ENCODE results near the gene HHIP. TPM values are rescaled to one million over a fixed set of nuclear protein-coding genes. Genes with fewer than 3 reads are reported as not detected.

Gene HHIP
- total and polyA plus RNA-seq, 2 of the 13 experiments (the other 11 are each of a cell fraction or from before 2014, with no cell fraction given): not detected

DNA sequence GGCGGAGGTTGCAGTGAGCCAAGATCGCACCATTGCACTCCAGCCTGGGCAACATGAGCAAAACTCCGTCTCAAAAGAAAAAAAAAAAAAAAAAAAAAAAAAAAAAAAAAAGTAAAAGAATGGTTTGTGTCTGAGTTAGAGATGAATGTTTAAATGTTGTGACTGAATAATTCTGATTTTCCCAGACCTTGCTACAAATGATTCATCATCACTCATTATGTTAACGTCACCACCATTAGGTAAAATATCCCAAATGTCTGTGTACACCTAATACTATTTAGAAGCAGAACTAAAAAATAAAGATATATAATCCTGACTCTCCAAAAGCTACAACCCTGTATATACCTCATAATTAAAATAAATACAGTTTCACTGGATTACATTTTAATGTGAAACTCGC, 70.8 kb downstream of the HHIP start:
- no TSS peak for BruUV-seq (replicated peaks)
- Histone ChIP-seq H3K9me3 (ENCODE audit: low read length) (no peaks in the 10 kb centered on the region), H3K4me1 (ENCODE audit: insufficient read depth, low read length) (no peaks in the 10 kb centered on the region), H3K4me3 (replicated peaks in 1 of 3; ENCODE audit: insufficient read depth in 1 of 3, low read depth in 2 of 3, low read length in 3 of 3) (no peak overlapping the region), H3K9ac (ENCODE audit: insufficient read depth, low read depth, low read length) (no peak overlapping the region), H2AFZ (ENCODE audit: low read length) (no peak overlapping the region), H4K20me1 (ENCODE audit: insufficient read depth, low read length) (no peaks in the 10 kb centered on the region), H3K27me3 (ENCODE audit: control insufficient read depth in 1 of 2, insufficient read depth in 2 of 2, low read length in 2 of 2) (no peaks in the 10 kb centered on the region), H3K4me2 (ENCODE audit: low read depth, low read length) (no peak overlapping the region), H3K27ac (ENCODE audit: extremely low read length, insufficient read depth, low read length) (no peak overlapping the region), H3K36me3 (replicated peaks in 1 of 2; ENCODE audit: control insufficient read depth in 1 of 2, insufficient read depth in 2 of 2, low read length in 2 of 2) (no peaks in the 10 kb centered on the region), H3K79me2 (ENCODE audit: insufficient read depth, low read length) (no peaks in the 10 kb centered on the region)
- 40% methylated on average over 5 of the region's 5 CpGs for WGBS (ENCODE audit: low lambda C conversion rate)
- FAIRE-seq (no peak), DNase-seq (ENCODE audit: low spot score) (no peak), ATAC-seq (no peak)
- POLR2A ChIA-PET: no interaction called here
- CTCF ChIA-PET (ENCODE audit: low intra/inter-chr PET ratio, low total read pairs): no interaction called here
- no peak for TF ChIP-seq SALL2 (CRISPR knock-in tag; IDR thresholded peaks at IDR 0.05)
- no peak for TF ChIP-seq ZNF180 (CRISPR knock-in tag; IDR thresholded peaks at IDR 0.05; ENCODE audit: borderline replicate concordance, low read depth)
- no peak for TF ChIP-seq ZMAT5 (CRISPR knock-in tag; IDR thresholded peaks at IDR 0.05; ENCODE audit: borderline replicate concordance, low read depth)
- no peak for TF ChIP-seq KAT2B (IDR thresholded peaks at IDR 0.05; ENCODE audit: borderline replicate concordance, low read depth, low read length)
- TF ChIP-seq DZIP1 (CRISPR knock-in tag; IDR thresholded peaks at IDR 0.05): no peak
- no peak for TF ChIP-seq ZNF589 (CRISPR knock-in tag; conservative IDR thresholded peaks at IDR 0.05)
- no peak for TF ChIP-seq XBP1 (CRISPR knock-in tag; IDR thresholded peaks at IDR 0.05)
- TF ChIP-seq STAG1 (CRISPR knock-in tag; IDR thresholded peaks at IDR 0.05): no peak
- TF ChIP-seq MLLT10 (CRISPR knock-in tag; IDR thresholded peaks at IDR 0.05): no peak
- no peak for TF ChIP-seq TAF1 (CRISPR knock-in tag; IDR thresholded peaks at IDR 0.05)
- TF ChIP-seq CREM (IDR thresholded peaks at IDR 0.05): no peak
- no peak for TF ChIP-seq CREM (CRISPR knock-in tag; IDR thresholded peaks at IDR 0.05)
- no peak for TF ChIP-seq ZNF629 (CRISPR knock-in tag; conservative IDR thresholded peaks at IDR 0.05)
- TF ChIP-seq MTF2 (CRISPR knock-in tag; IDR thresholded peaks at IDR 0.05; ENCODE audit: borderline replicate concordance): no peak
- TF ChIP-seq CHCHD3 (CRISPR knock-in tag; IDR thresholded peaks at IDR 0.05): no peak
- no peak for TF ChIP-seq RBFOX2 (IDR thresholded peaks at IDR 0.05; ENCODE audit: low read depth, low read length)
- in situ Hi-C loops (cut with HindIII; ENCODE audit: extremely low pct_ligation_motif_present, low pct_unique_long_range_greater_than_20kb) (no loop called here), intact Hi-C loops (cut with micrococcal nuclease; ENCODE audit: unreplicated experiment) (no loop called here)

Measured in HepG2 (cell line).